SK-N-SH (cell line): ENCODE results near the gene CLRN3. TPM values are rescaled to one million over a fixed set of nuclear protein-coding genes. Genes with fewer than 3 reads are reported as not detected.

Experiments used
- CTCF ChIA-PET: fragments of 300-600, 350-600 bp; formaldehyde crosslinking; extraction: SDS; loops from one replicate; lab custom pipeline; 2021; lab: Yijun Ruan, JAX
- POLR2A ChIA-PET: fragments of 350-600 bp; sonication (Branson Sonifier 250); formaldehyde crosslinking; extraction: SDS; loops from one replicate; lab custom pipeline; 2020; ENCODE audit warnings: antibody characterized with exemption, inconsistent platforms; lab: Yijun Ruan, JAX
- DNase-seq: peaks from one replicate; pipeline ENCODE4 v3.0.0; 2012
- H2AFZ ChIP-seq: fragments of 200-600 bp; sonication (generic); 2 replicates; pipeline ENCODE4 v1.8.1; 2016; ENCODE audit warnings: antibody characterized with exemption, mild to moderate bottlenecking, low read depth
- H3F3A ChIP-seq: fragments of 200-600 bp; sonication (generic); replicated peaks from 2 replicates; pipeline ENCODE3; 2016; ENCODE audit warnings: antibody characterized with exemption, mild to moderate bottlenecking; ENCODE audit not compliant: insufficient read depth
- H3K27ac ChIP-seq, 2 experiments: fragments of 200-500 bp in 1 of 2; fragments of 200-600 bp in 1 of 2; sonication (Bioruptor generic) in 1 of 2; sonication (generic), shearing (Covaris generic) in 1 of 2; 2 replicates each; pipeline versions ENCODE4 v1.5.1 to v1.6.1; 2014 to 2016; ENCODE audit warnings: low read depth in 2 of 2, inconsistent platforms in 1 of 2, low read length in 1 of 2, mild to moderate bottlenecking in 1 of 2, mixed read lengths in 1 of 2
- H3K27me3 ChIP-seq: fragments of 200-600 bp; sonication (generic), shearing (Covaris generic); 2 replicates; pipeline ENCODE4 v1.6.1; 2016; ENCODE audit warnings: mixed run types; ENCODE audit not compliant: insufficient read depth
- H3K36me3 ChIP-seq, 2 experiments: fragments of 200-500 bp in 1 of 2; fragments of 200-600 bp in 1 of 2; sonication (Bioruptor generic) in 1 of 2; sonication (generic) in 1 of 2; replicated peaks in 1 of 2; 2 replicates each; pipeline versions ENCODE3 to v1.5.1; 2014 to 2016; ENCODE audit warnings: low read length in 1 of 2, mild to moderate bottlenecking in 1 of 2; ENCODE audit not compliant: insufficient read depth in 2 of 2, control insufficient read depth in 1 of 2
- H3K4me1 ChIP-seq, 2 experiments: fragments of 200-500 bp in 1 of 2; fragments of 200-600 bp in 1 of 2; sonication (Bioruptor generic) in 1 of 2; sonication (generic), shearing (Covaris generic) in 1 of 2; 2 replicates each; pipeline versions ENCODE4 v1.5.1 to v1.6.1; 2014 to 2016; ENCODE audit warnings: low read depth in 1 of 2, low read length in 1 of 2, mixed run types in 1 of 2; ENCODE audit not compliant: insufficient read depth in 2 of 2, control insufficient read depth in 1 of 2
- H3K4me2 ChIP-seq: fragments of 200-600 bp; sonication (generic), shearing (Covaris generic); 2 replicates; pipeline ENCODE4 v1.6.1; 2017; ENCODE audit warnings: mixed run types
- H3K4me3 ChIP-seq, 2 experiments: fragments of 200-500 bp in 1 of 2; fragments of 200-600 bp in 1 of 2; sonication (Bioruptor generic) in 1 of 2; sonication (generic), shearing (Covaris generic) in 1 of 2; 2 replicates each; pipeline versions ENCODE4 v1.5.1 to v1.8.1; 2014 to 2016; ENCODE audit warnings: low read depth in 2 of 2, inconsistent platforms in 1 of 2, low read length in 1 of 2, mild to moderate bottlenecking in 1 of 2, mixed read lengths in 1 of 2, moderate library complexity in 1 of 2
- H3K79me2 ChIP-seq: fragments of 200-600 bp; sonication (generic); 2 replicates; pipeline ENCODE4 v1.8.1; 2017; ENCODE audit warnings: mild to moderate bottlenecking; ENCODE audit not compliant: insufficient read depth
- H3K9ac ChIP-seq: fragments of 200-600 bp; sonication (generic); 2 replicates; pipeline ENCODE4 v1.6.1; 2017; ENCODE audit warnings: mixed run types
- H3K9me2 ChIP-seq: fragments of 200-600 bp; sonication (generic); 2 replicates; pipeline ENCODE4 v1.6.1; 2017; ENCODE audit warnings: mixed run types
- H3K9me3 ChIP-seq: fragments of 200-600 bp; sonication (generic); 2 replicates; pipeline ENCODE4 v1.6.1; 2017; ENCODE audit warnings: mixed run types, mild to moderate bottlenecking, moderate library complexity
- H4K20me1 ChIP-seq: fragments of 200-600 bp; sonication (generic); 2 replicates; pipeline ENCODE4 v1.6.1; 2017; ENCODE audit warnings: mild to moderate bottlenecking, mixed run types; ENCODE audit not compliant: insufficient read depth
- EZH2phosphoT487 ChIP-seq: fragments of 200-600 bp; sonication (generic); IDR thresholded peaks from 2 replicates; pipeline ENCODE4 v1.6.1; 2017; ENCODE audit warnings: low read depth, mixed run types, mild to moderate bottlenecking, antibody characterized with exemption, moderate library complexity, borderline replicate concordance
- NFIC ChIP-seq: IDR thresholded peaks from 2 replicates; pipeline ENCODE4 v1.4.0; 2012; ENCODE audit warnings: borderline replicate concordance
- RAD21 ChIP-seq: IDR thresholded peaks from 2 replicates; pipeline ENCODE4 v1.6.1; 2012; ENCODE audit warnings: mild to moderate bottlenecking, low read length
- SIN3A ChIP-seq: IDR thresholded peaks from 2 replicates; pipeline ENCODE4 v1.6.1; 2012; ENCODE audit warnings: low read depth, mild to moderate bottlenecking, low read length, moderate library complexity, borderline replicate concordance
- SMC3 ChIP-seq: IDR thresholded peaks from 2 replicates; pipeline ENCODE4 v1.6.1; 2012; ENCODE audit warnings: low read depth, low read length, improper control_type of control experiment
- YY1 ChIP-seq: IDR thresholded peaks from 2 replicates; pipeline ENCODE4 v1.4.0; 2012; ENCODE audit warnings: low read depth, mild to moderate bottlenecking
- WGBS: methylation state at CpG from one replicate; pipeline ENCODE4 v1.1.6; 2017; ENCODE audit warnings: low lambda C conversion rate; 5-methylcytosine and 5-hydroxymethylcytosine counted together
- polyA plus RNA-seq, 3 experiments: library from polyadenylated mRNA; depleted of rRNA; stranded (reverse); fragments of >200 nt; gene quantifications; 2 replicates each; pipeline ENCODE4 v1.2.3, GENCODE V29; 2012
- TF ChIP-seq, protein P1 (sequence below): IDR thresholded peaks from 2 replicates; pipeline ENCODE4 v1.4.0; 2012; ENCODE audit warnings: low read depth, borderline replicate concordance

The CLRN3 gene
- polyA plus RNA-seq, 1 of the 3 experiments (the other 2 are of a cell fraction): 0.25 TPM

DNA sequence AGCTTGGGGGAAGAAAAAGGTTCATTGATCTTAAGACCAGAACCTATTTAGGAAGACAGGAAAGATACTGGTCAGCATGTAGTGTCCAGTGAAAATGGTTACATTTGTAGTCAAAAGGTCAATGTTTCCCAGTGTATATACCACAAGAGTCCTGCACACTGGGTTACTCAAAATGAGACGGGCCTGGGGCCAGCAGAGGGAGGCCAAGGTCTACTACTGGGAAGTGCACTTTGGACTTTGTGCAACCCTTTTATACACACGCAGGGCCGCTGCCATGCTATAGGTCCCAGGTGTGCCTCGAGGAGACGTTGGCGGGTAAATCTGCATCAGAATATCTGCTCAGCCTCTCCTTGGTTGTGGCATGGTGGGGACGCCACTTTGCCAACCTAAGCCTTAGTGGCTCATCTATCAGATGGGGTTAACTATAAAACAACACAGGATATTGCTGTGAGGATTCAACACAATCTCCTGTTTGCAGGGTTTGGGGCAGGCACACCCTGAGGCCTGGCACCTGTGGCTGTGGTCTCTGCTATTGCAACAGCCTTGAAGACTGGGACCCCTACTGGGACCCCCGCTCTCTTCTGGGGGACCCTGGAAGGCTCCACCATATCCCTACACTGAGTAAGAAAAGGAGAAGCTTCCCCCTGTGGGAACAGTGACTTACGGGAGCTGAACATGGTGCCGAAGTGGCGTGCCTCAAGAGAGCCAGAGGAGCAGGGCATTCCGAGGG lies 19.7 kb downstream of the CLRN3 start:
- no peak for DNase-seq
- H3F3A ChIP-seq: no peaks in the 10 kb centered on the region
- no peaks in the 10 kb centered on the region for H3K9me2 ChIP-seq
- ChIA-PET POLR2A (no interaction called here), CTCF (interaction anchor here (0.8 to 2.9 kb wide), 2 partner anchors 18 to 158 kb away, joined by 3 to 17 read pairs; no protein-coding TSS in a partner anchor)
- H3K27ac ChIP-seq: no peak overlapping the region
- no peaks in the 10 kb centered on the region for H3K4me1 ChIP-seq
- no peak overlapping the region for H3K9ac ChIP-seq
- H3K4me3 ChIP-seq: no peak overlapping the region
- 76% methylated on average over 12 of the region's 12 CpGs for WGBS
- no peak overlapping the region for H2AFZ ChIP-seq
- no peaks in the 10 kb centered on the region for H3K79me2 ChIP-seq
- no peaks in the 10 kb centered on the region for H4K20me1 ChIP-seq
- TF ChIP-seq EZH2phosphoT487 (no peak), SMC3 (0 out of 2 replicates have a peak, but pooled peaks have one; percentile 15), RAD21 (peak; percentile 39), NFIC (no peak)
- TF ChIP-seq, protein P1, sequence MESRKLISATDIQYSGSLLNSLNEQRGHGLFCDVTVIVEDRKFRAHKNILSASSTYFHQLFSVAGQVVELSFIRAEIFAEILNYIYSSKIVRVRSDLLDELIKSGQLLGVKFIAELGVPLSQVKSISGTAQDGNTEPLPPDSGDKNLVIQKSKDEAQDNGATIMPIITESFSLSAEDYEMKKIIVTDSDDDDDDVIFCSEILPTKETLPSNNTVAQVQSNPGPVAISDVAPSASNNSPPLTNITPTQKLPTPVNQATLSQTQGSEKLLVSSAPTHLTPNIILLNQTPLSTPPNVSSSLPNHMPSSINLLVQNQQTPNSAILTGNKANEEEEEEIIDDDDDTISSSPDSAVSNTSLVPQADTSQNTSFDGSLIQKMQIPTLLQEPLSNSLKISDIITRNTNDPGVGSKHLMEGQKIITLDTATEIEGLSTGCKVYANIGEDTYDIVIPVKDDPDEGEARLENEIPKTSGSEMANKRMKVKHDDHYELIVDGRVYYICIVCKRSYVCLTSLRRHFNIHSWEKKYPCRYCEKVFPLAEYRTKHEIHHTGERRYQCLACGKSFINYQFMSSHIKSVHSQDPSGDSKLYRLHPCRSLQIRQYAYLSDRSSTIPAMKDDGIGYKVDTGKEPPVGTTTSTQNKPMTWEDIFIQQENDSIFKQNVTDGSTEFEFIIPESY: no peak
- TF ChIP-seq, all 33 proteins: peak for 2
- no peaks in the 10 kb centered on the region for H3K9me3 ChIP-seq
- H3K4me2 ChIP-seq: no peak overlapping the region
- H3K27me3 ChIP-seq: no peaks in the 10 kb centered on the region; the same call in 1 of the 2 replicates
- no peaks in the 10 kb centered on the region for H3K36me3 ChIP-seq

DNA sequence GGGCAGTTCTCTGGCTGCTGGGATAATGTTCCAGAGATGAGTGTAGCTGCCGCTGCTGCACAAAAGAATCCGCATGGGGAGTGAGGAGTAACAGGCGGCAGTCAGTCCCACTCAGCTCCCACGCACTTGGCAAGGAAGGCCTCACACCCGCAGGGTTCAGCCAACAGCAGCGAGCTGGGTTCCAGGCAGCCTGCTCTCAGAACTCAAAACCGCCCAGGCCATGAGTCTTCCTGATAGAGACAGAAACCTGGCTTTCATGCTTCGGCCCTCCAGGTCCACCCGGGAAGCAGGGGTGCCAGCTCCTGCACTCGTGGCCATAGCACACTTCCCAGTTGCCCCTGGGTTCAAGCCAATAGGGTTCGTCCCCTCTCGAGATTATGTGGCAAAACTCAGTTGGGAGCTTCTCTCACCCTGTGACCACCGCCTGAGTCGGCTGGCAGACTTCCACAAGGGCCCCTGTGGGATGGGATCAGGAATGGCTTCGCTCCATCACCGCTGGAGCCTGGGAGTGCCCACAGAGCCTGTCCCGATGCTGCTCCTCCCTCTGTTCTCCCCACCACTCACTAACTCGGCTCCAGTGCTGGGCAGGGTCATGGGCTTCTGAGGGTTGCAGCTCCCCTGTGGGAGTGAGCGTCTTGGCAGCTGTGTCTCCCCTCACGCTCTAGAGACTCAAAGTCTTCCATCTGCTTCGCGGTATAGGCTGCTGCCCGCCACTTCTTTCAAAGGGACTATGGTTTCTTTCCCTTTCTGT lies 20.6 kb downstream of the CLRN3 start:
- ChIA-PET CTCF (interaction anchor here (0.8 to 2.9 kb wide), 2 partner anchors 18 to 157 kb away, joined by 3 to 17 read pairs; no protein-coding TSS in a partner anchor), POLR2A (no interaction called here)
- Histone ChIP-seq H3K4me2 (no peak overlapping the region), H3K27ac (no peak overlapping the region), H3K9me2 (no peaks in the 10 kb centered on the region), H3K36me3 (no peaks in the 10 kb centered on the region), H2AFZ (no peak overlapping the region), H3F3A (no peaks in the 10 kb centered on the region), H3K79me2 (no peaks in the 10 kb centered on the region), H4K20me1 (no peaks in the 10 kb centered on the region), H3K9ac (no peak overlapping the region), H3K9me3 (no peaks in the 10 kb centered on the region), H3K4me3 (no peak overlapping the region), H3K27me3 (no peaks in the 10 kb centered on the region; the same call in 1 of the 2 replicates), H3K4me1 (no peaks in the 10 kb centered on the region)
- WGBS: 75% methylated on average over 21 of the region's 23 CpGs
- TF ChIP-seq SIN3A: no peak
- no peak for TF ChIP-seq YY1
- no peak for DNase-seq
